ENCODE results near the gene CTDP1.
"Not testable (repeated sequence)": the region's sequence is repeated elsewhere in the genome, so short reads cannot be mapped to it uniquely, and the experiment has no call there.

CTDP1 gene

GRCh38 chr18:79683626-79684282, 4.2 kb downstream of the CTDP1 start:
- no peak for DNase-seq

GRCh38 chr18:79684283-79684631, 4.7 kb downstream of the CTDP1 start:
- DNase-seq = no peak

GRCh38 chr18:79684787-79685186, 5.2 kb downstream of the CTDP1 start:
- no peak for DNase-seq

- no peak for DNase-seq
Observed at GRCh38 chr18:79685281-79685680, 5.7 kb downstream of the CTDP1 start.

- DNase-seq = no peak
Observed at GRCh38 chr18:79685971-79686370, 6.4 kb downstream of the CTDP1 start.

GRCh38 chr18:79687806-79688205, 8.2 kb downstream of the CTDP1 start:
- DNase-seq = peak; percentile 82

- DNase-seq = no peak
Observed at GRCh38 chr18:79690071-79690470, 10.5 kb downstream of the CTDP1 start.

GRCh38 chr18:79690586-79691482, 11.2 kb downstream of the CTDP1 start:
- no peak for DNase-seq

GRCh38 chr18:79692056-79692455, 12.5 kb downstream of the CTDP1 start:
- DNase-seq = no peak

GRCh38 chr18:79692886-79693285, 13.3 kb downstream of the CTDP1 start:
- DNase-seq = no peak

- no peak for DNase-seq
Observed at GRCh38 chr18:79693561-79694205, 14.1 kb downstream of the CTDP1 start.

GRCh38 chr18:79694206-79694894, 14.7 kb downstream of the CTDP1 start:
- DNase-seq = not testable (repeated sequence)

GRCh38 chr18:79694895-79695213, 15.3 kb downstream of the CTDP1 start:
- no peak for DNase-seq

- no peak for DNase-seq
Observed at GRCh38 chr18:79695269-79695668, 15.7 kb downstream of the CTDP1 start.

- DNase-seq = no peak
Observed at GRCh38 chr18:79695856-79696850, 16.6 kb downstream of the CTDP1 start.

- DNase-seq = no peak
Observed at GRCh38 chr18:79697178-79697577, 17.6 kb downstream of the CTDP1 start.

- no peak for DNase-seq
Observed at GRCh38 chr18:79697976-79698375, 18.4 kb downstream of the CTDP1 start.

GRCh38 chr18:79698668-79699335, 19.2 kb downstream of the CTDP1 start:
- DNase-seq = no peak

- DNase-seq = peak; percentile 52
Observed at GRCh38 chr18:79699653-79700052, 20.1 kb downstream of the CTDP1 start.

GRCh38 chr18:79702906-79703305, 23.3 kb downstream of the CTDP1 start:
- DNase-seq = no peak

GRCh38 chr18:79704631-79705030, 25.0 kb downstream of the CTDP1 start:
- no peak for DNase-seq

- DNase-seq = no peak
Observed at GRCh38 chr18:79705272-79705671, 25.7 kb downstream of the CTDP1 start.
